Measurements from ENCODE around the gene MED9.
"Not testable (repeated sequence)": the region's sequence is repeated elsewhere in the genome, so short reads cannot be mapped to it uniquely, and the experiment has no call there.

MED9 gene, protein sequence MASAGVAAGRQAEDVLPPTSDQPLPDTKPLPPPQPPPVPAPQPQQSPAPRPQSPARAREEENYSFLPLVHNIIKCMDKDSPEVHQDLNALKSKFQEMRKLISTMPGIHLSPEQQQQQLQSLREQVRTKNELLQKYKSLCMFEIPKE

DNA sequence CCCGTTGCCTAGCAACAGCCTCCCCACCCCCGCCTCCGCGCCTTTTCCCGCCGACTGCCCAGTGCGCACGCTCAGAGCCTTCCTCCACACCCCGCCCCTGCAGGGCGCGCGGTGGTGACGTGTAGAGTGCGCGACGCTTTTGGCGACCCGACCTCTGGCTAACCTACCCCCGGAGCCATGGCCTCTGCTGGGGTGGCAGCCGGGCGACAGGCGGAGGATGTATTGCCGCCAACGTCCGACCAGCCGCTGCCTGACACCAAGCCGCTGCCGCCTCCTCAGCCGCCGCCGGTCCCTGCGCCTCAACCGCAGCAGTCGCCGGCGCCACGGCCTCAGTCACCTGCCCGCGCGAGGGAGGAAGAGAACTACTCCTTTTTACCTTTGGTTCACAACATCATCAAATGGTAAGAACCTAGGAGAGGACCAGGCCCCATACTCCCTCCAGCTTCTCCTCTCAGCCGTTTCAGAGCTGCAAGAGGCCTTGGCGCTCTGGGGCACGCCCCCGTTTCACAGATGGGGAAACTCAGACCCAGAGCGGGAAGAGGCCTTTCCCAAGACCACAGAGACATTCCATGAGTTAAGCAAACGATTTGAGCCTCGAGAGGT is at the start of gene MED9:
Gene MED9 (plus strand): TSS at position 136 of the 603 bp plus-strand sequence. CDS start 42 bp downstream, at position 178.
- DNase-seq: peak; percentile 91
- in situ Hi-C loops (cut with HindIII; ENCODE audit: low pct_ligation_motif_present, low pct_unique_long_range_greater_than_20kb, low sequenced_read_pairs): no loop called here

DNA sequence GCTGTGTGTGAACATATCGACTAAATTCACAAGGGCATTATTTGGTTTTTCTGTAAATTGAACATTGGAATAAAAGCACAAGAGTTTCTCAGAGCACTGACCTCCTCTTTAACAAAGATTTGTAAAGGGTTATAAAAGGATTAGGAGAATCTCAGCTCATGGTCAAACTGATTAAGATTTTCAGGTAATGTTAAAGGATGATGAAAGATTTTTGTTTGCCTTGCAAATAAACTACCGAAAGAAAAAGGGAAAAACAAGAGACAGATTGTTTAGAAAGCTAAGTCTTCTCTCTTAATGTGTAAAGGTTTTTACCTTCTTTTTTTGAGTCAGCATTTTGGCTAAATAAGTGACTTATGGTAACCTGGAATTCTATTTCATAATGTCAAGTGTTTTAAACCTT is 47.6 kb upstream of the MED9 start:
- no peak for DNase-seq
- in situ Hi-C loops (cut with HindIII; ENCODE audit: low pct_ligation_motif_present, low pct_unique_long_range_greater_than_20kb, low sequenced_read_pairs): no loop called here

DNA sequence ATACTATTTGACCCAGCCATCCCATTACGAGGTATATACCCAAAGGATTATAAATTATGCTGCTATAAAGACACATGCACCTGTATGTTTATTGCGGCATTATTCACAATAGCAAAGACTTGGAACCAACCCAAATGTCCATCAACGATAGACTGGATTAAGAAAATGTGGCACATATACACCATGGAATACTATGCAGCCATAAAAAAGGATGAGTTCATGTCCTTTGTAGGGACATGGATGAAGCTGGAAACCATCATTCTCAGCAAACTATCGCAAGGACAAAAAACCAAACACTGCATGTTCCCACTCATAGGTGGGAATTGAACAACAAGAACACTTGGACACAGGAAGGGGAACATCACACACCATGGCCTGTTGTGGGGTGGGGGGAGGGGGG is 45.9 kb upstream of the MED9 start:
- in situ Hi-C loops (cut with HindIII; ENCODE audit: low pct_ligation_motif_present, low pct_unique_long_range_greater_than_20kb, low sequenced_read_pairs); DNase-seq: not testable (repeated sequence)

DNA sequence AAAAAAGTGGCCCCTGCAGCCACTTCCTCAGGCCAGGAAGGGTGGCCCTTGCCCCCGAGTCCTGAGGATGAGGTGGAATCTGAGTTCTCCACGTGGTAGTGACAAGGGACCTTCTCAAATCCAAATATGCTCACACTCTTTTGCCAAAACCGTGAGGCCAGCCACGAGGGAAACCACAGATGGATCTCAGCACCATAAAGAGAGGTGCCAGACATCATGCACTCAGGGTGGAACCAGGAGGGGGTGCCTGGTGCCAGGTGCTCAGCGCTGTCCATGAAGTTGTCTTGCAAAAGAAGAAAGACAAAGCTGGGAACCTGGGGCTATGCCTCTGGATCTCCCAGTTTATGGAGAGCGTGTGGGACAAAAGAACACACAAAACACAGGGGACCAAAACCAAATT is 45.2 kb upstream of the MED9 start:
- in situ Hi-C loops (cut with HindIII; ENCODE audit: low pct_ligation_motif_present, low pct_unique_long_range_greater_than_20kb, low sequenced_read_pairs): no loop called here
- DNase-seq: no peak

- in situ Hi-C loops (cut with HindIII; ENCODE audit: low pct_ligation_motif_present, low pct_unique_long_range_greater_than_20kb, low sequenced_read_pairs): no loop called here
These were observed 43.6 kb upstream of the MED9 start for GRCh38 chr17:17433000-17433703.

GRCh38 chr17:17434477-17434876 is 42.3 kb upstream of the MED9 start:
- DNase-seq: no peak
- in situ Hi-C loops (cut with HindIII; ENCODE audit: low pct_ligation_motif_present, low pct_unique_long_range_greater_than_20kb, low sequenced_read_pairs): no loop called here

More at GRCh38 chr17:17433000-17433703, 43.6 kb upstream of the MED9 start:
- DNase-seq: no peak

DNA sequence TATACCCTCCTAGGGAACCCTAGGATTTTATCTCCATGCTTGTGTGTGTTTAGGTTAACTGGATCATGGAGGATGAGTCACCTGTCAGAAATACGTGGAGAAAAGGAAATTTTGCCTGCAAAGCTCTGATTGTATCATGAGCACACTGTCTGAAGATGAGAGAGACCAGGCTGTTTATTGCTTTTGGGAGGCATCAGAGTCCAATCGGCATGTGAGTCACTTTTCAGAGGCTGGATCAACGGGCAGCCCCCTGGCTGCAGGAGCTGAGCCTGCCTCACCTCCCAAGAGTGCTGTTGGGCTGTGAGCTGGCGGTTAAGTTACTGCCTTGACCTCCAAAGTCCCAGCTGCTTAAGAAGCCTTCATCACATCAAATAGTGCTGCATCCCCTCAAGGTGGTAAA is 41.5 kb upstream of the MED9 start:
- in situ Hi-C loops (cut with HindIII; ENCODE audit: low pct_ligation_motif_present, low pct_unique_long_range_greater_than_20kb, low sequenced_read_pairs): no loop called here
- no peak for DNase-seq

DNA sequence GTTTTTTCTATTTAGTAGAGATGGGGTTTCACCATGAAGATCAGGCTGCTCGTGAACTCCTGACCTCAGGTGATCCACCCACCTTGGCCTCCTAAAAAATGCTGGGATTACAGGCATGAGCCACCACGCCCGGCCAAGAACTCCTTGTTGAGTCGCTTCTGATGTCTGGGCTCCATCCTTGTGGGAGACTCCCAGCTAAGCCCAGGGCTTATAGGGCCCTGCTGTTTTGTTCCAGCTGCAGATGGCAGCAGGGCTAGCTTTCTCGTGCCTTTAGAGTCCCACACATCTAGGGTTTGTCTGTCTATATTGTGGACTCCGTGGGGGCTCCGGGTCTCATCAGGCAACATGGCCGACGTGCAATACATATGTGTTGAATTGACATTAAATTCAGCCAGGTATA is 39.3 kb upstream of the MED9 start:
- in situ Hi-C loops (cut with HindIII; ENCODE audit: low pct_ligation_motif_present, low pct_unique_long_range_greater_than_20kb, low sequenced_read_pairs): no loop called here
- DNase-seq: no peak

- in situ Hi-C loops (cut with HindIII; ENCODE audit: low pct_ligation_motif_present, low pct_unique_long_range_greater_than_20kb, low sequenced_read_pairs): no loop called here
- no peak for DNase-seq
These were observed 38.9 kb upstream of the MED9 start for GRCh38 chr17:17437893-17438292.

- in situ Hi-C loops (cut with HindIII; ENCODE audit: low pct_ligation_motif_present, low pct_unique_long_range_greater_than_20kb, low sequenced_read_pairs): no loop called here
- peak; percentile 75 for DNase-seq
These were observed 36.6 kb upstream of the MED9 start for GRCh38 chr17:17440010-17440843.

DNA sequence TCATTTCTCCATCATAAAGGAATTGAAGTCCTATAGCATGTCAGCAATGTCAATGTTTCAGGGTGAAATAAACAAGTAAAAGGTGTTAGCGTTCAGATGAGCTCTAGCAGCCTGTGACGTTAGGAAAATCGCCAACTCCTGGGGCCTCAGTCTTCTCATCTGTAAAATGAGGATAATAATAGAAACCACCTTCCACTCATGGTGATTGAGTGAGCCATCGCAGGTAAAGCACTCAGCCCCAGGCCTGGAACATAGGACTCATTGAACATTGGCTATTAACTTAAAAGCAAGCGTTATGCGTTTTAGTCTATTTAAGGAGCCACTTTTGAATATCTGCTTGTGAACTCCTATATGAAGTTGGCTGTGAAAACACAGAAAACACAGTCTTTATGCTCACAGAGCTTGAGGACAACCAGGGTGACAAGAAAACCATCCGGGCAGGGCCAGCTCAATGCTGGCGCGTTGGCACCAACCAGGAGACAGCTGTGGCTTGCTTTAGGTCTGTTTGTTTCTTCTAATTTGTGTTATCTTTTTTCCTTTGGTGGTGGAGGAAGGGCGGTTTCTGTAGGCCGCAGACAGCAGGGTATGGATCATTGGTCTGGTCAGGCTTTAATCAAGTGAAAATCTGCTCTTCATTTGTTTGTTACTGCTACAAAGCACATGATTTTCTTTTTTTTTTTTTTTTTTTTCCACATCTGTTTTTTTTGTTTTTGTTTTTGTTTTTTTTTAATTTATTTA is 35.7 kb upstream of the MED9 start:
- no peak for DNase-seq
- in situ Hi-C loops (cut with HindIII; ENCODE audit: low pct_ligation_motif_present, low pct_unique_long_range_greater_than_20kb, low sequenced_read_pairs): no loop called here

DNA sequence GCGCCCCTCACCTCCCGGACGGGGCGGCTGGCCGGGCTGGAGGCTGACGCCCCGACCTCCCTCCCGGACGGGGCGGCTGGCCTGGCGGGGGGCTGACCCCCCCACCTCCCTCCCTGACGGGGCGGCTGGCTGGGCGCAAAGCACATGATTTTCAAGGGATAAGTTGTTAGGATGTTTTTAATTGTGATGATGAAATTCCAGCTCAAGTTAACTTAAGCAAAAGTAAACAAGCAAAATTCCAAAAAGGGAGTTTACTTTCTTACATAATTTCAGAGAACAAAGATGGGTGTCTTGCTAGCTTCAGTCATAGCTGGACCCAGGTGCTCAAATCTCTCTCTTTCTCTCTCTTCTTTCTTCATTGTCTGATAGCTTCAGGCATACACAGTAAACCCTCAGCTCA is 33.6 kb upstream of the MED9 start:
- no peak for DNase-seq
- in situ Hi-C loops (cut with HindIII; ENCODE audit: low pct_ligation_motif_present, low pct_unique_long_range_greater_than_20kb, low sequenced_read_pairs): no loop called here

DNA sequence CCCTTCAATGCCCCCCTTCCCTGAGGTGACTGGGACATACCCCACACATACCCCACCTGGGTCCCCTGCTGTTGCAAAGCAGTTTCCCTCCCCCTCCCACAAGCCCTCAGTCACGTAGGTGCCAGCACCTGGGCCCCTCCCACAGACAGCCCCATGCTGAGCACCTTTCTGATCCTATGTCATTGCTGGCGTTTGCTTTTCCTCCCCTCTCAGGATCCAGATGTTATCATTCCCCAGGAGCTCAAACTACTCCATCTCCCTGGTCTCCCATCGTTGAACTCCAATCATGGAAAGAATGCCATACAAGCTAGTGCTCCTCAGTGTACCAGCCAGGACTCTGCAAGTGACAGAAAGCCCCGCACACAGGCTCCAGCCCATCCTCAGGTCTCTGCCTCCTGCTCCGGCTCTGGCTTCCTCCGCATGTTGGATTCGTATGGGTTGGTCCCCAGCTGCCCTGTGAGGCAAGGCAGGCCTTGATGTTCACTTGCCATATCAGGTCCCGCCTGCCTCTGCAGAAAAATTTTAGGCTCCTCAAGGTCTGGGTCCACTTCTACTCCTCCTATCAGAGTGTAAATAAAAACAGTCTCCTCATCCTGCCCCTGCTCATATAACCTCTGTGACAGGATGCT is 31.4 kb upstream of the MED9 start:
- in situ Hi-C loops (cut with HindIII; ENCODE audit: low pct_ligation_motif_present, low pct_unique_long_range_greater_than_20kb, low sequenced_read_pairs): no loop called here
- DNase-seq: no peak

DNA sequence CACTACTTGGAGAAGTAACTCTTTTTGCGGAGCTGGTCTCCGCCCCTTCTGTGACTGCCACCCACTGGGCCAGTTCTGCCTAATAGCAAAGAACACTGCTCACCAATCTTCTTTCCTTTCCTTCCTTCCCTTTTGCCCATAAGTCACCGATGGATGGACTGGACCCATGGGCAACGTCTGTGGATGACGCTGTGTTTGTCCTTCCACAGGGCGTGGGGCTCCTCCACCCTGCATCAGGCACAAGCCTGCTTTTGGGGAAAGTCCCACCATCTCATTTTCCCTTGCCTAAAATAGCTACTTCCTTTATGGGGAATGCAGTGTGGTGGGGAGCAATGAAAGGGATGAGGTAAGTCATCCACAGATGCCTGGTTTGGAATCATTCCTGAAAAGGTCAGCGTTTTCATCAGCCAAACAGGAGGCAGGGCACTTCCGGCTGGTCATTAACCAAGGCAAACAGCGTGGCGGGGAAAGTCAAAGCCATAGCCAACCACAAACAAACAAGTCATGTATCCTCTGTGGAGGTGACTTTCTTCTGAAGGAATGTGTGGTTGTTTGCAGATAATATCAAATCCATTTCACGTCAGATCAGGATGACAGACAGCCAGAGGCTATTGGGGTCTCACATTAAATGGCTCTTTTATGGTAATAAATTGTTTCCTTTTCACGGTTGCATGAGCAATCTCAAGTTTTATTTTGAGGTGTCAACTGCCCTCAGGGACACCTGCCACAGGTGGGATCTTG is 30.7 kb upstream of the MED9 start:
- DNase-seq: peak; percentile 88

GRCh38 chr17:17446666-17447155 is 30.1 kb upstream of the MED9 start:
- in situ Hi-C loops (cut with HindIII; ENCODE audit: low pct_ligation_motif_present, low pct_unique_long_range_greater_than_20kb, low sequenced_read_pairs): no loop called here
- no peak for DNase-seq

More for the DNA sequence above, 30.7 kb upstream of the MED9 start:
- in situ Hi-C loops (cut with HindIII; ENCODE audit: low pct_ligation_motif_present, low pct_unique_long_range_greater_than_20kb, low sequenced_read_pairs): no loop called here

DNA sequence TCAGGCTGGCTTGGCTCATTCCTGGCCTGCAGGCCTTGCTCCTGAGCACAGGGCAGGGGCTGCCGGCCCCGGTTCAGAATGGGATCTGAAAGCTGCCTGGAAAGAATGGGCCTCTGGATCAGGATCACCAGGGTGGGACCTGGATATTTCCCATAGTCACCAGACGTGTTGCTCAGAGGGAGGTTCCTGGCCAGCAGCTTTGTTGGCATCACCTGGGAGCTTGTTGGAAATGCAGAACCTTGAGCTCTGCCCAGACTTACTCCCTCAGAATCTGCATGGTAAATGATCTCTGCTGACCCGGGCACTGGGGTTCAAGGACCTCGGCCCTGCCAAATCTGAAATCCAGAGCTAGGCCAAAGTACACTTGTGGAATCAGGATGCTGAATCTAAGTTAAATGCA is 29.5 kb upstream of the MED9 start:
- in situ Hi-C loops (cut with HindIII; ENCODE audit: low pct_ligation_motif_present, low pct_unique_long_range_greater_than_20kb, low sequenced_read_pairs): no loop called here
- no peak for DNase-seq

GRCh38 chr17:17448076-17448475 is 28.7 kb upstream of the MED9 start:
- DNase-seq: no peak
- in situ Hi-C loops (cut with HindIII; ENCODE audit: low pct_ligation_motif_present, low pct_unique_long_range_greater_than_20kb, low sequenced_read_pairs): no loop called here
